Breast epithelium (tissue), 3 donors: ENCODE measurements around the gene ZFYVE19.

Source experiments
- POLR2A ChIP-seq: fragments of 450-650 bp; IDR thresholded peaks from one replicate; pipeline ENCODE4 v1.6.1; 2016; ENCODE audit warnings: antibody characterized with exemption, mild to moderate bottlenecking, moderate library complexity
- TF ChIP-seq, protein P1 (sequence below), 3 donors: fragments of 450-650 bp; IDR thresholded peaks; one replicate each; pipeline ENCODE4 v1.5.1; 2016 to 2017; ENCODE audit warnings: antibody characterized with exemption in 3 of 3, mild to moderate bottlenecking in 3 of 3, moderate library complexity in 3 of 3

GRCh38 chr15:40772014-40772413 lies 34.9 kb upstream of the ZFYVE19 start:
- TF ChIP-seq, protein P1, sequence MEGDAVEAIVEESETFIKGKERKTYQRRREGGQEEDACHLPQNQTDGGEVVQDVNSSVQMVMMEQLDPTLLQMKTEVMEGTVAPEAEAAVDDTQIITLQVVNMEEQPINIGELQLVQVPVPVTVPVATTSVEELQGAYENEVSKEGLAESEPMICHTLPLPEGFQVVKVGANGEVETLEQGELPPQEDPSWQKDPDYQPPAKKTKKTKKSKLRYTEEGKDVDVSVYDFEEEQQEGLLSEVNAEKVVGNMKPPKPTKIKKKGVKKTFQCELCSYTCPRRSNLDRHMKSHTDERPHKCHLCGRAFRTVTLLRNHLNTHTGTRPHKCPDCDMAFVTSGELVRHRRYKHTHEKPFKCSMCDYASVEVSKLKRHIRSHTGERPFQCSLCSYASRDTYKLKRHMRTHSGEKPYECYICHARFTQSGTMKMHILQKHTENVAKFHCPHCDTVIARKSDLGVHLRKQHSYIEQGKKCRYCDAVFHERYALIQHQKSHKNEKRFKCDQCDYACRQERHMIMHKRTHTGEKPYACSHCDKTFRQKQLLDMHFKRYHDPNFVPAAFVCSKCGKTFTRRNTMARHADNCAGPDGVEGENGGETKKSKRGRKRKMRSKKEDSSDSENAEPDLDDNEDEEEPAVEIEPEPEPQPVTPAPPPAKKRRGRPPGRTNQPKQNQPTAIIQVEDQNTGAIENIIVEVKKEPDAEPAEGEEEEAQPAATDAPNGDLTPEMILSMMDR (IDR thresholded peaks at IDR 0.05), result no peak
- TF ChIP-seq POLR2A, result no peak
